PFSK-1 (cell line): Measurements from ENCODE around the gene RBP3.

Experiments
- FOXP2 ChIP-seq: optimal IDR thresholded peaks from 2 replicates; pipeline ENCODE3; 2011; ENCODE audit warnings: borderline replicate concordance, control low read depth, inconsistent platforms; ENCODE audit not compliant: insufficient read depth; ENCODE audit errors: extremely low read length, extremely low read depth
- POLR2AphosphoS5 ChIP-seq: IDR thresholded peaks from 2 replicates; pipeline ENCODE4 v1.6.1; 2012; ENCODE audit warnings: low read depth, mild to moderate bottlenecking, control low read depth, low read length, moderate library complexity
- SIN3A ChIP-seq: IDR thresholded peaks from 2 replicates; pipeline ENCODE4 v1.6.1; 2012; ENCODE audit warnings: mild to moderate bottlenecking, low read length, moderate library complexity, borderline replicate concordance; ENCODE audit not compliant: insufficient read depth
- TAF1 ChIP-seq: IDR thresholded peaks from 2 replicates; pipeline ENCODE4 v1.6.1; 2012; ENCODE audit warnings: low read length, control low read depth, borderline replicate concordance; ENCODE audit not compliant: insufficient read depth
- TF ChIP-seq, protein P1 (sequence below), 2 experiments: IDR thresholded peaks; 2 replicates each; pipeline versions ENCODE4 v1.6.1 to v1.8.0; 2011 to 2012; ENCODE audit warnings: low read depth in 2 of 2, low read length in 2 of 2, control low read depth in 1 of 2, inconsistent platforms in 1 of 2, mild to moderate bottlenecking in 1 of 2, moderate library complexity in 1 of 2; ENCODE audit not compliant: insufficient read depth in 1 of 2

RBP3 gene

DNA sequence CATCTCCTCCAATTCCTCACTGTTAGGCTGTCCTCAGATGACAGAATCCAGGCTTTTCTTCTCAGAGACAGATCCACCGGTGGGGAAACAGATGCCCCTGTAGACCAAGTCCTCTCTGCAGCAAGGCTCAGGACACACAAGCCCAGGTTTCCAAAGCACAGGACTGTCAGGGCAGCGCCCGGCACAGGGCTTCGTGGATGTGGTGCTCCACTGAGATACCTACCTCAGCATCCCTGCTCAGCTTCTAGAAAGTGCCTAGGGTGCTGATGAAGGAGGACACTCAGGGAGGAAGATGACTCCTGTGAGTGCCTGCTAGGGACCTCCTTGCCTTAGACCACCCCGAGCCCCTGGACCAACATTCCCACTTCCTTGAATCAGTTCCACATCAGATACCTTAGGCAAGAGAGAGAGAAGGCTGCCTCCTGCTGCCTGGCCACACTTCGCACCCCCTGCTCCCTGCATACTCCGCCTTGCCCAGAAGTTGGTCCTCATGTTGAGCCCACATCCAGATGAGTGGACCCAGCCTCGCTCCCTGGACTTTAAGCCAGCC lies 8.9 kb upstream of the RBP3 start:
- TF ChIP-seq, protein P1, sequence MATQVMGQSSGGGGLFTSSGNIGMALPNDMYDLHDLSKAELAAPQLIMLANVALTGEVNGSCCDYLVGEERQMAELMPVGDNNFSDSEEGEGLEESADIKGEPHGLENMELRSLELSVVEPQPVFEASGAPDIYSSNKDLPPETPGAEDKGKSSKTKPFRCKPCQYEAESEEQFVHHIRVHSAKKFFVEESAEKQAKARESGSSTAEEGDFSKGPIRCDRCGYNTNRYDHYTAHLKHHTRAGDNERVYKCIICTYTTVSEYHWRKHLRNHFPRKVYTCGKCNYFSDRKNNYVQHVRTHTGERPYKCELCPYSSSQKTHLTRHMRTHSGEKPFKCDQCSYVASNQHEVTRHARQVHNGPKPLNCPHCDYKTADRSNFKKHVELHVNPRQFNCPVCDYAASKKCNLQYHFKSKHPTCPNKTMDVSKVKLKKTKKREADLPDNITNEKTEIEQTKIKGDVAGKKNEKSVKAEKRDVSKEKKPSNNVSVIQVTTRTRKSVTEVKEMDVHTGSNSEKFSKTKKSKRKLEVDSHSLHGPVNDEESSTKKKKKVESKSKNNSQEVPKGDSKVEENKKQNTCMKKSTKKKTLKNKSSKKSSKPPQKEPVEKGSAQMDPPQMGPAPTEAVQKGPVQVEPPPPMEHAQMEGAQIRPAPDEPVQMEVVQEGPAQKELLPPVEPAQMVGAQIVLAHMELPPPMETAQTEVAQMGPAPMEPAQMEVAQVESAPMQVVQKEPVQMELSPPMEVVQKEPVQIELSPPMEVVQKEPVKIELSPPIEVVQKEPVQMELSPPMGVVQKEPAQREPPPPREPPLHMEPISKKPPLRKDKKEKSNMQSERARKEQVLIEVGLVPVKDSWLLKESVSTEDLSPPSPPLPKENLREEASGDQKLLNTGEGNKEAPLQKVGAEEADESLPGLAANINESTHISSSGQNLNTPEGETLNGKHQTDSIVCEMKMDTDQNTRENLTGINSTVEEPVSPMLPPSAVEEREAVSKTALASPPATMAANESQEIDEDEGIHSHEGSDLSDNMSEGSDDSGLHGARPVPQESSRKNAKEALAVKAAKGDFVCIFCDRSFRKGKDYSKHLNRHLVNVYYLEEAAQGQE (IDR thresholded peaks at IDR 0.05; ENCODE audit: insufficient read depth in 1 of 2, low read depth in 2 of 2, low read length in 2 of 2) = no peak
- TF ChIP-seq TAF1 = no peak
- no peak for TF ChIP-seq POLR2AphosphoS5
- no peak for TF ChIP-seq SIN3A

DNA sequence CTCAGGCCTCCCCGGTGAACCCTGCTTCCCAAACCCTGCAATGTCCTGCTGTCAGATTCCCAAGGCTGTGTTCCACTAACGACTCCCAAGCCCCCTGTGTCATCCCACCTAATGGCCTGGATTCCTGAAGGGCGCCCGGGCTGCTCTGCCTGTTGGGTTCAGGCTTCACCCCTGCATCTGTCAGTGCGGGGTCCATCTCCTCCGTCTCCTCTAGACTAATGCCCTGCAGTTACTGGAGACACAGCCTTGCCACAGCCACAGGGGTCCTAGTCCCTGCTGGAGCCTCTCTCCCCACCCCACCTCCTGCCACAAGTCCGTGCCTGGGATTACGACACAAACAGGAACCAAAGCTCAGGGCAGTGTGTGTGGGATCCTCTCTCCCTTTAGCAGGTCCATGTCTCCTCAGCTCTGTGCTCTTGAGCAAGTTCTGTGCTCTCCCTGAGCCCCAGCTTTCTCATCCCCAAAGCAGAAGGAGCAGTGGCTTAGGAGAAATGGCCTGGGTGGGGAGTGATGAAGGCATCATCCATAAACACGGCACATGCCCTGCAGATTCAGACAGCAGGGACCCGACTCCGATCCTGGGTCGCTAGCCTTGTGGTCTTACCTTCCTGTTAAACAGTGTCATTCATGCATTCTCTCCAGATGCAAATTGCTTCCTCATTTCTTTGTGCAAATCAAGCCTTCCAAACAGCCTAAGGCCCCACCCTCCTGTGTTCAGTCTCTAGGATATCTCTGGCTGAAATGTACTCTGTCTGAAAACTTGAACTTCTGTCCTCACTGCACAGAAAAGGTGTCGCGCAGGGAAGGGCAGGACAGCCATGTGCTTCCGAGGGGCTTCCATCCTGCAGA lies 8.2 kb upstream of the RBP3 start:
- TF ChIP-seq SIN3A (no peak), FOXP2 (no peak), TAF1 (no peak), POLR2AphosphoS5 (no peak)
- TF ChIP-seq, protein P1 (IDR thresholded peaks at IDR 0.05; ENCODE audit: insufficient read depth in 1 of 2, low read depth in 2 of 2, low read length in 2 of 2) = no peak

DNA sequence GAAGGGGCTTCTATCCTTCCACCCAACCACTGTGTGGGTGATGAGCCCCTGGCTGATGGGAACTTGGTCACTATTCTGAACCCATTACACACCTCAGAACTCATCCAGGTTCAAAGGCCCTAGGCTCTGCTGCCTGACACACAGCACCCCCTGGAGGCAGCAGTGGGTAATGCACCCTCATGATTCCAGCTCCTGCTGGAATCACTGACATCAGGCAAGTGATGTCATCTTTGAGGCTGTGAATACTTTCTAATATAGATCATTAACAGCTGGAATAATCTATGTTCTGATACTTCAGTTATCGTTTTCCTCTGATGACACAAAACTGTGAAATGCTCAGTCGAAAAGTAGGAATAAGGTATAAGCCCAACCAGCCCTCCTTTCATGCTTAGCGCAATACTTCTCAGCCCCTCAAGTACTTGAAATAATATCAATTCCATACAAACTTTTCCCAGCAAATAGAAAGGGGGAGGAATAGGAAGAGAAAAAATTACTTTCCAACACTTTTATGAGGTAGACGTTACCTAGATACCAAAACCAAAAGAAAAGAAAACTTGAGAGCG lies 7.5 kb upstream of the RBP3 start:
- TF ChIP-seq TAF1 (no peak), FOXP2 (no peak), POLR2AphosphoS5 (no peak), SIN3A (no peak)
- TF ChIP-seq, protein P1 (IDR thresholded peaks at IDR 0.05; ENCODE audit: insufficient read depth in 1 of 2, low read depth in 2 of 2, low read length in 2 of 2) = no peak

DNA sequence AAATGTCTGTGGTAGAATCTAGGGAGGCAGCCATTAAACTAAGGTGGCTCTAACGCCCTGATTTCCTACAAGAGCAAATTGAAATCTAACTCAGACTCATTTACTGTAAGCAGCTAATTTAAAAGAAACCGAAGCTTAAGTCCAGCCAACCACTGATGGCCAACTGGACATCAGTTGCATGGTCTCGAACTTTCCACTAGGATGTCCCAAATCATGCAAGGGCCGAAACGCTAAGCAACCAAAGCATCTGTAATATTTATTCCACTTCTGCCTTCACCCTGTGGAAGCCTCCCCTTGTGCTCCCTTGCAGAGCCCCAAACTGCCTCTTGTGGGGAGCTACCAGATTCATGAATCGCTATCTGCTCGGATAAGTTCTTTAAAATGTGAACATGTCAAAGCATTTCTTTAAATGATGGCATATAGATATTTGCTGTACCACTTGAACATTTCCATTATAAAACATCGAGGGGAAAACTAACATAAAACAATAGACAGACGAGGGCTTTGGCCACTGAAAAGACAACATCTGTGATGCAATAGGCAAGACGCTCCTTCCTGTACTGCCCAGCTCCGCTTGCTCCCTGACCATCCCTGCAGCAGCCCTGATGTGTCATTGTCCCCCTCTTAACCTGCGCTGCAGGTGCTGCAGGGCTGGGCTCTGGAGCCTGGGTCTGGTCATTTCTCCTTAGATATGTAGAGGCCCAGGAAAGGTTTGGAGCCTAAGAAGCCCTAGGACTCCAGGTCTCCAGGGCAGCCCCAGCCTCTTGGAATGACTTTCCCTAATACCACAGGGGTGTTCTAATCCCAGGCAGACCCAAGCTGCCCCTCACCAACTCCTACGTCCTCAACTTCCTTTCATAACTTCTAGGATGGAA lies 2.9 kb upstream of the RBP3 start:
- TF ChIP-seq SIN3A (no peak), POLR2AphosphoS5 (no peak), TAF1 (no peak)
- TF ChIP-seq, protein P1 (IDR thresholded peaks at IDR 0.05; ENCODE audit: insufficient read depth in 1 of 2, low read depth in 2 of 2, low read length in 2 of 2) = no peak
